Measurements from ENCODE around the gene NOL11. TPM values are rescaled to one million over a fixed set of nuclear protein-coding genes. Genes with fewer than 3 reads are reported as not detected.

NOL11 gene
- total RNA-seq: 10 to 100 TPM; 31.8 to 68.7 (median 43.4) TPM

GRCh38 chr17:67717624-67718324 is at the start of gene NOL11:
NOL11 (plus strand) TSS chr17:67717936; CDS start chr17:67717948, 12 bp downstream.
- TF ChIP-seq POLR2A (IDR thresholded peaks at IDR 0.05) (peak; percentile 77), CTCF (IDR thresholded peaks at IDR 0.05) (peak; percentile 91 to 98 (median 96))
- peaks cover 8 to 10% of the 10 kb centered on the region in 2 donors for H3K4me1 ChIP-seq
- H3K4me3 ChIP-seq: peak within 1 kb of the TSS; percentile 67 to 82
- no peaks in the 10 kb centered on the region for H3K27me3 ChIP-seq
- DNase-seq: peak; percentile 98 to 99
- no peaks in the 10 kb centered on the region for H3K36me3 ChIP-seq
- peak within 1 kb of the TSS; percentile 81 to 88 for H3K27ac ChIP-seq
- H3K9me3 ChIP-seq: no peaks in the 10 kb centered on the region
- intact Hi-C loops (cut with DNase I; ENCODE audit: low total_unique reads): loop anchor here (10.0 kb wide), 1 partner anchor 107 kb away; the partner anchor contains the start of gene BPTF

DNA sequence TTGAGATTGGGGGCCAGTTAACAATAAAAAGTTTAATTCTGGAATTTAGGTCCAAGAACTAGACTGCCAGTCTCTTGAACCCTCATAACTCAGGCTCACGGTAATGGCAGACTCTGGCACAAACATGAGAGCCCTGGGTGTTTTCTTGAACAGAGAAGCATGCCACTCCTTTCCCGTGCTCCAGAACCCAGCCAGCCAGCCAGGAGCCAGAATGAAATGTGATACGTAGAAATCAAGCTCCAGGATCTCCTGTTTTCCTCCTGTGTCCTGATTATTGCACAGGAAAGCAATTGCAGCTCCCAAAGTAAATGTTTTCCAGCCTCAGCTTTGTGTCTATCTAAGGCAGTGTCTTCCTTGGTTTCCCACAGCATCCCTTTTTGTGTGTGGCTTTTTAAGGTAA is 46.2 kb upstream of the NOL11 start:
- TF ChIP-seq POLR2A (IDR thresholded peaks at IDR 0.05) (no peak), CTCF (IDR thresholded peaks at IDR 0.05) (no peak)
- no peaks in the 10 kb centered on the region for H3K36me3 ChIP-seq
- H3K4me3 ChIP-seq: no peak overlapping the region
- H3K27me3 ChIP-seq: no peaks in the 10 kb centered on the region
- intact Hi-C loops (cut with DNase I; ENCODE audit: low total_unique reads): no loop called here
- H3K4me1 ChIP-seq: no peaks in the 10 kb centered on the region
- no peaks in the 10 kb centered on the region for H3K9me3 ChIP-seq
- no peak for DNase-seq
- H3K27ac ChIP-seq: no peak overlapping the region

GRCh38 chr17:67672592-67673335 is 45.0 kb upstream of the NOL11 start:
- no peak for TF ChIP-seq POLR2A (IDR thresholded peaks at IDR 0.05)
- TF ChIP-seq CTCF (IDR thresholded peaks at IDR 0.05): no peak
- Histone ChIP-seq H3K36me3 (no peaks in the 10 kb centered on the region), H3K4me1 (no peaks in the 10 kb centered on the region), H3K27me3 (no peaks in the 10 kb centered on the region), H3K9me3 (no peaks in the 10 kb centered on the region), H3K4me3 (no peak overlapping the region), H3K27ac (no peak overlapping the region)
- DNase-seq: no peak
- intact Hi-C loops (cut with DNase I; ENCODE audit: low total_unique reads): no loop called here

DNA sequence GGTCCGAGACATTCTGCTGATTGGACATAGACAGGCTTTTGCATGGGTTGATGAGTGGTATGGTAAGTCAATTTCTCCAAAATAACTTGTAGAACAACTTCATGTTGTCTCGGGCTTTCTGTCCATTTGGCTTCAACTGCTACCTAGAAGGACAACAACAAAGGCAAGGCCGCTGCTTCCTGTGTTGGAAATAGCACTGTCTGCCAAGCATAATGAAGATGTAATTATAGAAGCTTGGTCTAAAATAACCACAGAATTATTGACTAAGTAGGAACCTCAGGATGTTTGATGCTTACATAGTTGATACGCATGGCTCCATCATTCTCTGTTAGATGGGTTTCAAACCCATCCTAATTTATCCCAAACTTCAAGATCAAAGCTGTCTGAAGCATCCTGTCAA is 42.3 kb upstream of the NOL11 start:
- no peak for DNase-seq
- Histone ChIP-seq H3K9me3 (no peaks in the 10 kb centered on the region), H3K4me1 (no peaks in the 10 kb centered on the region), H3K4me3 (no peak overlapping the region), H3K36me3 (no peaks in the 10 kb centered on the region), H3K27ac (no peak overlapping the region), H3K27me3 (no peaks in the 10 kb centered on the region)
- intact Hi-C loops (cut with DNase I; ENCODE audit: low total_unique reads): no loop called here
- TF ChIP-seq CTCF (IDR thresholded peaks at IDR 0.05) (no peak), POLR2A (IDR thresholded peaks at IDR 0.05) (no peak)

DNA sequence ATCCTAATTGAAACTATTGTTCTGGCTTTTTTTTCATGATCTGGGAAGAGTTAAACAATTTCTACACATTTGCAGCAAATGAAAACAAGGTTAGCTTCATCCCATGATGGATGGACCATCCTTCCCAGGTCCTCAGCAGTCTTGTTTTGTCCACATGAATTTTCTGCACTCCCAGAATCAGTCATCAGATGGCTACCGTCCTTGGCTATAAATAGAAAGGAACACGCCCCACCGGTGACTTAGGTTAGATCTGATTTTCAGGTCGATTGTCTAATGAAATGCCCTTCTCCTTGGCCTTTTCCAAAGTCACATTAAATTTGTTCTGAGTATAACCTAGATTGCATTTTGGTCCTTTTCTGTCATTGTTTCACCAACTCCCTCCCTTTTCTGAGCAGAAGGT is 41.4 kb upstream of the NOL11 start:
- no peaks in the 10 kb centered on the region for H3K27me3 ChIP-seq
- no peak overlapping the region for H3K27ac ChIP-seq
- no peaks in the 10 kb centered on the region for H3K4me1 ChIP-seq
- no peaks in the 10 kb centered on the region for H3K9me3 ChIP-seq
- H3K36me3 ChIP-seq: no peaks in the 10 kb centered on the region
- H3K4me3 ChIP-seq: no peak overlapping the region
- TF ChIP-seq POLR2A (IDR thresholded peaks at IDR 0.05) (no peak), CTCF (IDR thresholded peaks at IDR 0.05) (no peak)
- intact Hi-C loops (cut with DNase I; ENCODE audit: low total_unique reads): no loop called here
- DNase-seq: no peak
